ENCODE results near the gene IP6K2. TPM values are rescaled to one million over a fixed set of nuclear protein-coding genes. Genes with fewer than 3 reads are reported as not detected.

Gene IP6K2
- total RNA-seq, 1 donor from 2014 or later = 182 TPM

- TF ChIP-seq CTCF (IDR thresholded peaks at IDR 0.05; ENCODE audit: partially characterized antibody, unreplicated experiment) = no peak
- H3K36me3 Mint-ChIP-seq (ENCODE audit: unreplicated experiment) = peaks cover 7% of the 10 kb centered on the region
- H3K27me3 Mint-ChIP-seq (ENCODE audit: unreplicated experiment) = no peaks in the 10 kb centered on the region
- H3K4me3 Mint-ChIP-seq (ENCODE audit: unreplicated experiment) = no peak overlapping the region
- no peak for DNase-seq
- H3K9me3 Mint-ChIP-seq (ENCODE audit: unreplicated experiment) = peaks cover 3% of the 10 kb centered on the region
- H3K4me1 Mint-ChIP-seq (ENCODE audit: low read depth, unreplicated experiment) = no peaks in the 10 kb centered on the region
- no peak overlapping the region for H3K27ac Mint-ChIP-seq (ENCODE audit: unreplicated experiment)
These were observed 42.5 kb downstream of the IP6K2 start for GRCh38 chr3:48674505-48674904.

GRCh38 chr3:48672522-48672921 lies 44.5 kb downstream of the IP6K2 start:
- Mint-ChIP-seq H3K27ac (ENCODE audit: unreplicated experiment) (no peak overlapping the region), H3K4me3 (ENCODE audit: unreplicated experiment) (no peak overlapping the region), H3K4me1 (ENCODE audit: low read depth, unreplicated experiment) (no peaks in the 10 kb centered on the region), H3K36me3 (ENCODE audit: unreplicated experiment) (peaks cover 10% of the 10 kb centered on the region), H3K27me3 (ENCODE audit: unreplicated experiment) (no peaks in the 10 kb centered on the region), H3K9me3 (ENCODE audit: unreplicated experiment) (peaks cover 3% of the 10 kb centered on the region)
- DNase-seq = no peak
- TF ChIP-seq CTCF (IDR thresholded peaks at IDR 0.05; ENCODE audit: partially characterized antibody, unreplicated experiment) = no peak

GRCh38 chr3:48664929-48665328 lies 52.1 kb downstream of the IP6K2 start:
- no peak for DNase-seq
- peaks cover 20% of the 10 kb centered on the region for H3K27me3 Mint-ChIP-seq (ENCODE audit: unreplicated experiment)
- H3K4me3 Mint-ChIP-seq (ENCODE audit: unreplicated experiment) = peak overlapping the region; percentile 97
- H3K27ac Mint-ChIP-seq (ENCODE audit: unreplicated experiment) = peak overlapping the region; percentile 48
- TF ChIP-seq CTCF (IDR thresholded peaks at IDR 0.05; ENCODE audit: partially characterized antibody, unreplicated experiment) = no peak
- peaks cover 6% of the 10 kb centered on the region for H3K36me3 Mint-ChIP-seq (ENCODE audit: unreplicated experiment)
- H3K4me1 Mint-ChIP-seq (ENCODE audit: low read depth, unreplicated experiment) = peaks cover 8% of the 10 kb centered on the region
- H3K9me3 Mint-ChIP-seq (ENCODE audit: unreplicated experiment) = peaks cover 14% of the 10 kb centered on the region

GRCh38 chr3:48664313-48664644 lies 52.7 kb downstream of the IP6K2 start:
- TF ChIP-seq CTCF (IDR thresholded peaks at IDR 0.05; ENCODE audit: partially characterized antibody, unreplicated experiment) = no peak
- Mint-ChIP-seq H3K9me3 (ENCODE audit: unreplicated experiment) (peaks cover 17% of the 10 kb centered on the region), H3K27ac (ENCODE audit: unreplicated experiment) (peak overlapping the region; percentile 99), H3K4me1 (ENCODE audit: low read depth, unreplicated experiment) (peaks cover 10% of the 10 kb centered on the region), H3K27me3 (ENCODE audit: unreplicated experiment) (peaks cover 20% of the 10 kb centered on the region), H3K4me3 (ENCODE audit: unreplicated experiment) (peak overlapping the region; percentile 97), H3K36me3 (ENCODE audit: unreplicated experiment) (peaks cover 8% of the 10 kb centered on the region)
- no peak for DNase-seq

GRCh38 chr3:48663489-48664312 lies 53.3 kb downstream of the IP6K2 start:
- Mint-ChIP-seq H3K4me3 (ENCODE audit: unreplicated experiment) (peak overlapping the region; percentile 97), H3K4me1 (ENCODE audit: low read depth, unreplicated experiment) (peaks cover 13% of the 10 kb centered on the region), H3K27ac (ENCODE audit: unreplicated experiment) (peak overlapping the region; percentile 99), H3K9me3 (ENCODE audit: unreplicated experiment) (peaks cover 20% of the 10 kb centered on the region), H3K36me3 (ENCODE audit: unreplicated experiment) (peaks cover 12% of the 10 kb centered on the region), H3K27me3 (ENCODE audit: unreplicated experiment) (peaks cover 20% of the 10 kb centered on the region)
- DNase-seq = peak; percentile 98
- TF ChIP-seq CTCF (IDR thresholded peaks at IDR 0.05; ENCODE audit: partially characterized antibody, unreplicated experiment) = peak; percentile 84
